KG1 (cell line): ENCODE results near the gene ABCD1.
"Not testable (repeated sequence)": the region's sequence is repeated elsewhere in the genome, so short reads cannot be mapped to it uniquely, and the experiment has no call there.

Experiments
- DNase-seq: peaks from one replicate; lab custom pipeline; 2025; lab: John Stamatoyannopoulos, UW

The ABCD1 gene

DNA sequence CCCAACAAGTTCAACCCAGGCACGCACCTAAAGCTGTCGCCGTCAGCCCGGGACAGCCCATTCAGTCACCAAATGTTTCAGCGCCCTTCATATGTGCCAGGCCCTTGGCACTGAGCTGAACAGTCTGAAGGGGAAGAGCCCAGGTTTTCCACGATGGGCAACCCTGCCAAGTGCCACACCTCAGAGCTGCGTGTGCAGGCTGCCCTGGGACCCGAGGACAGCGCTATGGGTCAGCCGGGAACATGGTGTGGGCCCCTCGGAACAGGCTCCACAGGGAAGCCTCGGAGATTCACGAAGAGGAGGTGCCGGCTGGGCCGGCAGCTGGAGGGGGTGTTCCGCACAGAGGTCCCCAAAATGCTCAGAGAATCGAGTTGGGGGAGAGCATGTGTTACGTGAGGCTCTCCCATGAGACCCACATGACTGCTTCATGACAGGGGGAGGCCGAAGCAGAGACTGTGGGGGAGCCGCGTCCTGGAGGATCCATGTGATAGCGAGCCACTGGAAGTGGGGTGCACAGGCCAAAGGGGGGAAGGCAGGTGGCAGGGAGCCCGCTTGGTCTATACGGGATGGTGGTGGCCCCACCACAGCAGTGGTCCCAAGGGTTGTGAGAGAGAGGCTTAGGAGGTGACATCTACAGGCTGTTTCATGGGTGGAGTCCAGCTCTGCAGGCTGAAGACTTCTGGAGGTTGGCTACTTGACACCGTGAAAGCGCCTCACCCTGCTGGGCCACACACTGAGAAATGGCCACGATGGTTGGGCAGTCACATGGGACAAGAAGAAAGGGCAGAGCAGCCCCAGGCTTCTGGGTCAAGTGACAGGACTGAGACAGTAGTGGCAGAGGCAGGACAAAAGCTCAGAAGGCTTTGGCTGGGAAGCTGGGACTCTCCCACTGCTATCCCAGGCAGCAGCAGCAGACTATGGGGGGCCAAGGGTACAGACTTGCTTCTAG, 14.7 kb upstream of the ABCD1 start:
- no peak for DNase-seq

DNA sequence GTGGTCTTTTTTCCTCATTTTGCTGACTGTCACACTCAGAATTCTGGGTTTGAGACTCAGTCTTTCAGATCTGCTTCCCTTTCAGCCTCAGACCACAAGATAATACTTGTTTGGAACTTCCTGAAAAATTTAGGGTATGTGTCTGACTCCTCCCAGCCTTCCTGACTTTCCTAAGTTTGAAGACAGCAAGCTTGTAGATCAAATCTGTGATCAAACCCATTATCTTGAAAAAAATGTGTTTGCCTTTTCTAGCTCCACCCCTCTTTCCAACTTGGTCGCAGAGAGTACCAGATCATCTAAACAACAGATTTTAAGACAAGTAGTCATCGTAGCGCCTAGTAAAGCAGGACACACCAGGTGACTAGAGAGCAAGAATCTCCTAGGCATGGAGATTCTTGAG, 10.4 kb upstream of the ABCD1 start:
- DNase-seq = no peak

DNA sequence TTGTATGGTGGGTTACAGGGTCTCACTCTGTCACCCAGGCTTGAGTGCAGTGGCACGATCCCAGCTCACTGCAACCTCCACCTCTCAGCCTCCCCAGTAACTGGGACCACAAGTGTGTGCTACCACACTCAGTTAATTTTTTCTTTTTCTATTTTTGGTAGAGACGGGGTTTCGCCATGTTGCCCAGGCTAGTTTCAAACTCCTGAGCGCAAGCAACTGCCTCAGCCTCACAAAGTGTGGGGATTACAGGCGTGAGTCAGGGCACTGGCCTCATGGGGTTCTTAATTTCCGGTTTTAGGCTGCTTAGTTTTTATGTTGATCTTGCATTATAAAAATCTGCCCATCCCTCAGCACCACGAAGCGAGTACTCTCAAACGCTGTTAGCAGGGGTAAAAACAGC, 7.2 kb upstream of the ABCD1 start:
- no peak for DNase-seq

DNA sequence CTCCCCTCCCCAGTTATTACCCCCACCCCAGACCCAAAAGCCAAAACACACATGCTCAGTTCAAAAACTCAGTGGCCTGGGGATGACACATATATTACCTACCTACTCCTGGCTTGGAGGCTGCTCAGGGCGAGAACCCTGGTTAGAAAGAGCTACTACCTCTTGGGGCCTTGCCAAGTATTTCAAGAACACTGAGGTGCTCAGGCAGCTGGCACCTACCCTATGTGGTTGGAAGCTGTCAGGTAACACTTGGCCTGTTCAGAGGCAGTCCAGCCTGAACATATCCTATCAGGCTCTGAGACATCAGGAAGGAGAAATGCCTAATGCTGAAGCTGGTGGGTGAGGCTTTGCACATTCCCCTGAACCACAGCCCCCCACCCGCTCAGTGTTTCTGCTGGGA, 5.4 kb upstream of the ABCD1 start:
- DNase-seq = no peak

DNA sequence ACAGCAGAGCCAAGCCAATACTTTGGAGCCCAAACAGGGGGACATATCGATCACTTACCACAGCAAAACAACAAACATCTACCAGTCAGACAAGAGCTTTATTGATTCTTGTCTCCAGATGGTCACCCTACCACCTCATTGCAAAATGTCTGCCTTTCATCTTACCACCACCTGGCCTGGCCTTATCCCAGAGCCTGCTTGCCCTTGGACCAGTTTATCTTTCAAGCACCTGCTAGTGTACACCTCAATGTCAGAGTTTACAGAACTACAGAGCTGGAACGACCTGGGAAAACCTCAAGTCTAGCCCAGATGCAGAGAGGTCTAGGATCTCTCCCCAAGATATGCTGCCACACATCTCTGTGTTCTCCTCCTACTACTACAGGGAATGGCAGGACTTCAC, 5.0 kb upstream of the ABCD1 start:
- DNase-seq = no peak

DNA sequence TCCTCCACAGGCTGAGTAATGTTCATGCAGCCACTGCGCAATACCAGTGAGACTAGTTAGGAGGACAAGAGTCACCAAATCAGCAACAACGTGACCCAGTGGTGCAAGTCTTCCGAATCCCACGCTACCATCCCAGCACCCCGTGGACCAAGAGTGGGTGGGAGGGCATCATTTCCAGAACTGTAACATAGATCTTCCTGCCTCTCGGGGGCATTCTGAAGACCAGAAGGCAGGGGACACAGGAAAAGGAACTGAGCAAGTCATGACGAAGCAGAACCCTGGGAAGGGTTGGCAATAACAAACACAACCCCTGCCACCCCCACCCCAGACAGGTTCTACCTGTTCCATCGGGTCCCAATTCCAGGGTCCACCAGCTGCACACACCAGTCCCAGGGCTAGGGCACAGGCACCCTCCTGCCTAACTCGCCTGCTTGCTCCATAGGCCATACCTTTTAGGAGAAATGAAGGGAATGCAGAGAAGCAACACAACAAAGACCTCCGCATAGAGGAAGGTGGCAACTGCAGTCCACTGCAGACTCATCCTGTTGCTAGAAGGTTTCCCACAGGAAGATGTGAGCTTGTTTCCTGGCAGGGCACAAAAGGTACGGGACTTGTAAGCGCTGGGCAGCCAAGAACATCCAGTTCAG, 1.8 kb upstream of the ABCD1 start:
- DNase-seq = peak; percentile 0

DNA sequence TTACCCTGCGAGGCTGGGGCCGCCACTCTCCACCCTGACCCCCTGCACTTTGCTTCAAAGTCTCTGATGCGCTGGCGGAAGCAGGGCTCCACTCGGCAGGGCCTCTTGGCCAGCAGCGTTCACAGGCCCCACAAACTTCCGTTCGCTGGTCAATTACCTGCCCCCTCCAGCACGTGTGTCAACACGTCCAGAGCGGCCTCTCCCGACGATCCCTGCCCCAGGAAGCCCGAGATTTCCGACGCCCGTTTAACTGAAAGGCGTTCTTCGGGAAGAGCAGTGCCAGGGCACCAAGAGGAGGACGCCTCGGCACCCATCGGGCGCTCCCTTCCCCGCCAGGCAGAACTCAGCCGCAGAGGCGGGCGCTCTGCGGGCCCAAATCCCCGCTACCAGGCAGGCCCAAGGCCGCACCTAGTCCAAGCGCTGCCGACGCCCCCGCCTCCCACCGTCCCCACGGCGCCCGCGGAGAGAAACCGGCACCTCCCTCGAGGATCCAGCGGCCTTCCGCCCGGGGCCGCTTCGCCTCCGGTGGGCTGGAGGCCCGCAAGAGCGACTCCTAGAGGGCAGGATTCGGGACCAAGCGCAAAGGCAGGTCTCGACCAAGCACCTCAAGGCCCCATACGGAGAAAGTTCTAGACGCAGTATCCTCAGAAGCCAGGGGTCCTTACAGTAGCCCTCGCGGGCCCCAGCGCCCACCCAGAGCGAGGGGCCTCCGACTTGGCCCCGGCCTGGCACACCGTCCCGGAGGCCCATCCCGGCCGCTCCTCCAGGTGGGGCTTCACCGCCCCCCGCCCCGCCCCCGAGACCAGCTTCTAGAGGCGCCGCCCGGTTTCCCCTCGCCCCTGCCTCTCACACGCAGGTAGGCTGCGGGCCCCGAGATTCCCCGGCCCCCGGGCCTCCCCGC, 1.1 kb upstream of the ABCD1 start:
- peak; percentile 31 for DNase-seq

DNA sequence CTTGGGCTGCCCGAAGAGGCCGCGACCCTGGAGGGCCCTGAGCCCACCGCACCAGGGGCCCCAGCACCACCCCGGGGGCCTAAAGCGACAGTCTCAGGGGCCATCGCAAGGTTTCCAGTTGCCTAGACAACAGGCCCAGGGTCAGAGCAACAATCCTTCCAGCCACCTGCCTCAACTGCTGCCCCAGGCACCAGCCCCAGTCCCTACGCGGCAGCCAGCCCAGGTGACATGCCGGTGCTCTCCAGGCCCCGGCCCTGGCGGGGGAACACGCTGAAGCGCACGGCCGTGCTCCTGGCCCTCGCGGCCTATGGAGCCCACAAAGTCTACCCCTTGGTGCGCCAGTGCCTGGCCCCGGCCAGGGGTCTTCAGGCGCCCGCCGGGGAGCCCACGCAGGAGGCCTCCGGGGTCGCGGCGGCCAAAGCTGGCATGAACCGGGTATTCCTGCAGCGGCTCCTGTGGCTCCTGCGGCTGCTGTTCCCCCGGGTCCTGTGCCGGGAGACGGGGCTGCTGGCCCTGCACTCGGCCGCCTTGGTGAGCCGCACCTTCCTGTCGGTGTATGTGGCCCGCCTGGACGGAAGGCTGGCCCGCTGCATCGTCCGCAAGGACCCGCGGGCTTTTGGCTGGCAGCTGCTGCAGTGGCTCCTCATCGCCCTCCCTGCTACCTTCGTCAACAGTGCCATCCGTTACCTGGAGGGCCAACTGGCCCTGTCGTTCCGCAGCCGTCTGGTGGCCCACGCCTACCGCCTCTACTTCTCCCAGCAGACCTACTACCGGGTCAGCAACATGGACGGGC, 579 bp downstream of the ABCD1 start:
- DNase-seq = no peak

DNA sequence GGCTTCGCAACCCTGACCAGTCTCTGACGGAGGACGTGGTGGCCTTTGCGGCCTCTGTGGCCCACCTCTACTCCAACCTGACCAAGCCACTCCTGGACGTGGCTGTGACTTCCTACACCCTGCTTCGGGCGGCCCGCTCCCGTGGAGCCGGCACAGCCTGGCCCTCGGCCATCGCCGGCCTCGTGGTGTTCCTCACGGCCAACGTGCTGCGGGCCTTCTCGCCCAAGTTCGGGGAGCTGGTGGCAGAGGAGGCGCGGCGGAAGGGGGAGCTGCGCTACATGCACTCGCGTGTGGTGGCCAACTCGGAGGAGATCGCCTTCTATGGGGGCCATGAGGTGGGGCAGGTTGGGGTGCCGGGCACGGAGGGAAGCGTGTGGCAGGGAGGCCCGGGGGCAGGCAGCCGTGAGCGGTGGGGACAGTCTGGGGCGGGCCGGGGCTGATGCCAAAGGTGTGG, 1.2 kb downstream of the ABCD1 start:
- DNase-seq = no peak

DNA sequence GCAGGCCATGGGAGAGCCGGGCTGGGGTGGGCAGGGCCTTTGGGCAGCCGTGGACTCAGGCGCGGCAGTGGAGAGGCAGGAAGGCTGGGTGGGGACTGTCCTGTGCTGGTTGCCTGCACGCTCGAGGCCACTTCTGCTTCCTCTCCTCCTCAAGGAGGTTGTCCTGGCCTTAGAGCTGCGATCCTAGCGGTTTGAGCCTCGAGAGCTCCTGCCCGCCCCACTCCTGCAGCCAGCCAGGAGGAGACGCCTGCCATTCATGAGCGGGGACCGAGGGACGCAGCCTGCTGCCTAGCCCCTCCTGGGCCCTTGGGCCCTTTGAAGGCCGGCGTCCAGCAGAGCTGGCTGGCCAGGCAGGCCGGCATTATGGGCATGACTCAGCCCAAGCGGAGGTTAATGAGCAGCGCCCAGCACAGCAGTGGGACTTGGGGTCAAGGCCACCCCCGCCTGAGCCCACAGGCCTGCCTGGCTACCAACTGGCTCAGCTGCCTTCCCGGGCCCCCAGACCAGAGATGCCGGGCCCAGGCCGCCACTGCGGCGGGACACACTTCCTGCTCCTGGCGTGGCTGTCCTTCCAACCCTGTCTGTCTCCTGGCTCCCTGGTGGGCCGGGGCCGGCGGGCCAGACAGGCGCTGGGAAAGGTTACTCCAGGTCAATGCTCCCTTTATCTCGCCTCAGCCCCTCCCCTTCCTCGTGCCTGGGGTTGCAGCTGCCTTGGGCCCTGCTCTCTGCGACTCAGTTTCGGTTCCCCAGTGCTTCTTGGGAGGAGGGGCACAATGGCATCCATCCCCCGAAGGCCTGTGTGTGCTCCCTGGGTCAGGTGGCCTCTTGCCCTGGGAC, 1.8 kb downstream of the ABCD1 start:
- no peak for DNase-seq

DNA sequence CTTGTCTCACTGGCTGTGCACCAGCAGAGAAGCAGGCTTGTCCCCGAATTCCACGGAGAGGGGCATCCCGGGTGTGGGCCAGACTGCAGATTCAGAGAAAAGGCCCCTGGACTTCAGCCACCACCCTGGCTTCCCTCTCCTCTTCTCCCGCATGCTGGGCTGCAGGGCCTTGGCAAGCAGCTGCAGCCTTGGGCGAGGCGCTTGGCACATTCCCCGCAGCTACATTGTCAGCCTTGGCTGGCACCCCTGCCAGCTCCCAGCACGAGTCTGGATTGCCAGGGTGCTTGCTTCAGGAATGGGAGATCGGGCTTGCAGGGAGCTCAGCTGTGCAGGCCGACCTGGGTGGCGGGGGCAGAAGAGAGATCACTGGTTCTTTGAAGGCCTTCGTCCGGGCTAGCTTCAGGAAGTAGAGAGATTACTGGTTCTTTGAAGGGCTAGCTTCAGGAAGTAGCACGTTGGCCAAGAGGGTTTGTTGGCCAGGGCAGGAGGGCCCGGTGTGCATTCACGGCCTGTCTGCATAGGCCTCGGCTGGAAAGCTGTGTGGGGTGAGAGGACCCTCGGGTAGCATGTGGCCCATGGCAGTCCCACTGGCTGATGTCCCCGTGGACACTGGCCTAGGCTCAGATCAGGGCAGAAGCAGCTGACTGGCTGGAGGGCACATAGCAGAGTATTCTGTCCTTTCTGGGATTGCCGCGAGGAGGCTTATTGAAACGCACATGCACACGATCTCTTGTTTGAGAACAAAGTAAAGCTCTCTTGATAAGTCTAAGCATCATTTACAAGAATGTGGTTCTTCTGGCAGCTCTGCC, 2.7 kb downstream of the ABCD1 start:
- no peak for DNase-seq

DNA sequence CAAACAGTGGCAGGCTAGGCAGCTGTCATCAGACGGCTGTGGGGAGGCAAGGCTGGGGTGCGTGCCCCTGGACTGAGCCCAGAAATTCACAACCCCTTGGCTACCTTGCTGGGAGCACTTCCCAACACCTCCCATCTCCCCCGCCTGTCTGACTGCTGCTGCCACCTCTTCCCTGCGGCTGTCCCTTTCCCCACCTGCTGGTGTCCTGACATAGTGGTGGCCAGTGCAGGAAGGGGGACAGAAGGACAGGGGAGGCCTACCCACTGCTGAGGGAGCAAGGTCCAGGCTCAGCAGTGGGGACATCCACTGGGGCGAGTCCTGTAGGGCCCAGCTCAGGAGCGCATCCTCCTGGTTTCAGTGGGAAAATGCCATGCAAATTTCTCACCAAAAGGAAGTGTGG, 3.4 kb downstream of the ABCD1 start:
- no peak for DNase-seq

DNA sequence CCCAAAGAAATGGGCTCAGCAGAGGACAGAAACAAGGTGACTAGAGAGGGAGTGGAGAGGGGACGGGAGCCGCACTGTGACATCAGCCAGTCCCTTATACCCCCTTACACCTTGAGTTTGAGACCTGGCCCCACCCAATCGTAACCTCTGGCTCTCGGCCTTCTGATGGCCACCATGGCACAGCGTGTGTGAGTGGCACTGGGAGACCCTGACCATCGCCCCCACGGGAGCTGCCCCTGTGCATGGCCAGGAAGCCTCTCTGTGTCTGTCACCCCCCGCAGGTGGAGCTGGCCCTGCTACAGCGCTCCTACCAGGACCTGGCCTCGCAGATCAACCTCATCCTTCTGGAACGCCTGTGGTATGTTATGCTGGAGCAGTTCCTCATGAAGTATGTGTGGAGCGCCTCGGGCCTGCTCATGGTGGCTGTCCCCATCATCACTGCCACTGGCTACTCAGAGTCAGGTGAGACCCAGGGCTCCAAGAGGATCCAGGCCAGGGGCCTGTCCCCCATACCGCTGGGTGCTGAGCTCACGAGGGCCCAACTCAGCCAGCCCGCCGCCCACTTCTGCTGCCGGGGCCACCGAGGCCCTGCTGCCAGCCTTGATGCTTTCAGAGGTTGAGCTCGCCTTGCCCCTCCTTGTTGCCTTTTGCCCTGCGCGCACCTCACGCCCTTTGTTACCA, 4.4 kb downstream of the ABCD1 start:
- no peak for DNase-seq

DNA sequence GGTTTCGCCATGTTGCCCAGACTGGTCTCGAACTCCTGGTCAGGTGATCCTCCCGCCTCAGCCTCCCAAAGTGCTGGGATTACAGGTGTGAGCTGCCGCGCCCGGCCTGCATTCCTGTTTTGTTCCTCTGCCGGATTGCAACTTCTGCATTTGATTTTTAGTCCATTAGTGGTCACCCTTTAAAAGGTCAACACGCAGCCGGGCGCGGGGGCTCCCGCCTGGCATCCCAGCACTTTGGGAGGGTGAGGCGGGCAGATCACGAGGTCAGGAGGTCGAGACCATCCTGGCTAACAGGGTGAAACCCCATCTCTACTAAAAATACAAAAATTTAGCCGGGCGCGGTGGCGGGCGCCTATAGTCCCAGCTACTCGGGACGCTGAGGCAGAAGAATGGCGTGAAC, 5.5 kb downstream of the ABCD1 start:
- DNase-seq = not testable (repeated sequence)

DNA sequence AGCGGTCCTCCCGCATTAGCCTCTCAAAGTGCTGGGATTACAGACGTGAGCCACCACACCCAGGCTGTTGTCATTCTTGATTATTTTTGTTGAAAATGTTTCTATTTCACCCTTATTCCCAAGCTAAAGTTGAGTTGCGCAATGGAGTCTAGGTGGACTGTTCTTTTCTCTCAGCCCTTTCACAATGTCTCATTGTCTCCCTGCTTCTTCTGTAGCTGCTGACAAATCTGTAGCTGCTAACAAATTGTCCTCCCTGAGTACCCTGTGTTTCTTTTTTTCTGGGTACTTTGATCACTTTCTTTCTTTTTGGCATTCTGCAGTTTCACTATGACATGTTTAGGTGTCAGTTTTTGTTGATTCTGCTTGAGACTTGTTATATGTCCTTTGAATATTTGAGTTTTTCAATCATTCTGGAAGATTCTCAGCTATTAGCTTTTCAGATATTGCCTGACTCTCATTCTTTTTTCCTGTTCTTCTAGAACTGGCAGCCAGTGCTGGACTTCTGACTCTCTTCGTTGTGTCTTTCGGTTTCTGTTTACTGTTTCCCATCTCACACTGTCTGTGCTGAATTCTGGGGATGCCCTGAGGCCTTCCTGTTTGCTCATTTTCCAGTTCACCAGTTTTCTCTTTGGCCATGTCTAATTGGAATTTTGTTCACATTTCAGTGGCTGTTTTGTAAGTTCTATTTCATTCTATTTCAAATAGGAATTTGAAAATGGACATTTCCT, 6.6 kb downstream of the ABCD1 start:
- DNase-seq = no peak

DNA sequence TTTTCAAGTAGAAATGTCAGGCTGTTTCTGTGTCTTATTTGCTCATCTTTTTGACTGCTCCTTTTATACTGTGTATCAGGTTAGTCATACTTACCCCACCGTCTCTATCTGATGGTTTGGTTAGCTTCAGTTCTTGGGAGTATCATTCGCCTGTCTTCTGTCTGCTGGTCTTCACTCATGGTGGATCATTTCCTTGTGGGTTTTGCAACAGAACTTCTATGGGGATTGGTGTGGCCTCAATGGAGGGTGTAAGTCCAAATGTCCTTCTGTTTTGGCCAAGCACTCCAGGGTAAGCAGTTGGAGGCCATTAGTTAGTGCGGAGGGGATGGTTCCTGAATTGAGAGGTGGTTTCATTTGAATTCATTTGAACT, 7.2 kb downstream of the ABCD1 start:
- DNase-seq = no peak

DNA sequence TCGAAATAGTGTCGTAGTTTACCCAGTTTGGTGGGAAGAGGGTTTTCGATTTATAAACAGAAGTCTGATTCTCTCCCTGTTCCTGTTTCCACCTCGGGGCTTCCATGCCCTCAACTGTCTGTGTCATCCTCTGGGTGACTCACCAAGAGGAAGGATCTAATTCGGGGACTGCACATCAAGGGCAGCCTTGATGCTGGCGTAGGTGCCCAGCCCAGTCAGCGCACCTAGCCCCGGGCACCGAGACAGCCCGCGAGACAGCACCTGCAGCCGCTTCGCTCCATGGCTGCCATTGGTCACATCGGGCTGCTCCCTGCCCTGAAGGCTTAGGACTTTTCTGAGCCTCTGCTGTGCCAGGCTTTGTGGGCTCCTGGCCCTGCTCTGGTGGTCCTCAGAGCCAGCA, 7.7 kb downstream of the ABCD1 start:
- no peak for DNase-seq

DNA sequence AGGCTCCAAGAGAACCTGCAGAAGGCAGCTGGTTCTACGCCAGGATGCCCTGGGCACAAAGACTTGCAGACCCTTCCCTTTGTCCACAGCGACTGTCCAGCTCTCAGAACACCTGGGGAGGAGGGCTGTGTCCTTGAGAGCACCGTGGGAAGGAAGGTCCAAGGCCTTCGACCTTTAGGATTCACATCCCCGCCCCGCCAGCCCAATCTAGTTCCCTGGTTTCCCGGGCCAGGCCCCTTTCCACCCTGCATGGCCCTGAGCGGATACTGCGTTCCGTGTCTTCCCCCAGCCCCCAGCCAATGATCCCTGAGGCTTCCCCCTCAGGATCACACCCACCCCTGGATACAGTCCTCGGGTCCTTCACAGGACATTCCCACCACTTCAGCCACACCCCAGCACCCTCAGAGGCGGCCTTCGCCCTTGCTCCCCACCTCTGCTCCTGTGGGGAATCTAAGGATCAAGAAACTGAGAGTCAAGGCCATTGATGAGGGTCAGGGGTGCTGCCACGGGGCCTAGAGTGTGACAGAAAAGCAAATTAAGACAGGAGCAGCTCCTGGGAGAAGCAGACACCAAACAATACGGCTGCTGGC, 9.1 kb downstream of the ABCD1 start:
- DNase-seq = no peak
